HG03342 (cell line): ENCODE data around the gene FLG2.

Experiments used
- ATAC-seq: cut with Tn5 transposase; IDR thresholded peaks from one replicate; pipeline ENCODE4 v1.9.1; 2021; ENCODE audit warnings: mild to moderate bottlenecking, moderate library complexity; ENCODE audit not compliant: unreplicated experiment

The FLG2 gene

DNA sequence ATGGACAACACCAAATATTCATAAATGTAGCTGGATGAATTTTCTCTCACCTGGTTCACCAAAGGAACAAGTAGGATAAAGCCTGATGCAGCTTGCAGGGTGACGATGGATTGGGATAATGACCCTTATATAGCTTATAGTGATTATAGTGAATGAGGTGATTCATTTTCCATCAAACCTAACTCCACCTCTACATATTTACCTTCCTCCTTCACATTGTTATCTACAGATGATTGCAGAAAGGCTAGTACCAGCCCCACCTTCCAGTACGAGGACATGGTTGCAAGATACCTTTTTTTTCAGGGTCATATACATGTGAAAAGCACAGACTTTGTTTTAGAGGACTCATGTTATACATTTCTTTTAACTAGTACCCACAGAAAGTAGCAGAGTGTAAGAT, at the start of gene FLG2:
Gene FLG2 (minus strand): TSS at position 101 of the 400 bp plus-strand sequence. CDS start 1,122 bp downstream, outside the sequence.
- ATAC-seq = no peak

DNA sequence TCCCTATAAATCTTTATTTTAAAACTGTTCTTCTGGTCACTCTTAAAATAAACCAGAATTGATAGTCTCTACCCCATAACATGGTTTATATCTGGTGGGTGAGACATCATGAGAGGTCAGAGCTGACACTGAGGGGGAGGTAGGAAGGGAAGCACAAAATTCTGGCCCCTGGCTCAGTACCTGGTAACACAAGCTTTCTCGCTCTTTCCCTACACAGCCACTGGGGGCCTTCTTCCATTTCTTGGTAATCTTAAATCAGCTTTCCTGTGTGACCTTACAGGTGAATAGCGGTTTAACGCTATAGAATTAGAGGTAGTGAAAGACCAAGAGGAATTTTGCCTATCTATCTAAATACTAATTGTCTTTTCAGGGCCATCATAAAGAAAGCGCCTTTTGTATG, 48.9 kb upstream of the FLG2 start:
- no peak for ATAC-seq

- ATAC-seq = no peak
Observed at GRCh38 chr1:152398812-152399698, 39.2 kb upstream of the FLG2 start.

DNA sequence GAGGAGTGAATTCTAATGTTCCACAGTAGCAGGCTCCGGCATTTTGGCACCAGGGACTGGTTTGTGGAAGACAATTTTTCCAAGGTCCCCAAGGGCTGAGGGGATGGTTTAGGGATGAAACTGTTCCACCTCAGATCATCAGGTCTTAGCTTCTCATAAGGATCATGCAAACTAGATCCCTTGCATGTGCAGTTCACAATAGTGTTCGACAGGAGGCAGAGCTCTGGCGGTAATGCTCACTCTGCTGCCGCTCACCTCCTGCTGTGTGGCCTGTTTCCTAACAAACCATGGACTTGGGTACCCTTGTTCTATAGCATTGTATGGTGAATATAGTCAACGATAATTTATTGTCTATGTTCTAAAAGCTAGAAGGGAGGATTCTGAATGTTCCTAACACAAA, 37.7 kb upstream of the FLG2 start:
- no peak for ATAC-seq

DNA sequence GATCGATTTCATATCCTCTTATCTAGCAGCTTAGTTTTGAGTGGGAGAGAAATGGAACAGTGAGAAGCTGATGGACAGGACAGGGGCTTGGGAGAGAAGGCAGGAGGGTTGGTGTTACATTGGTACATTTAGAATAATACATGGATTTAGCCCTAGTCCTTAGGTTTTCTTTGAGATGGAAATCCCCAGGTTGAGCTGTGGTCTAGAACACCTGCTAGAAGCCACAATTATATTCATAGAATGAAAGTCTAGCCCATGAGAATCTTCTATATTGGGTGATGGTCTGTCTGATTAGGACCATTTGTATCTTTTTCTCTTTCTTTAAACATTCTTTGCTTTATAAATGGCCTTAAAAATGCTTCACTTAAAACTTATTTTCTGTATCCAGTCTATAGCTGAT, 34.3 kb upstream of the FLG2 start:
- ATAC-seq = no peak

- no peak for ATAC-seq
Observed at GRCh38 chr1:152392909-152393308, 33.1 kb upstream of the FLG2 start.

DNA sequence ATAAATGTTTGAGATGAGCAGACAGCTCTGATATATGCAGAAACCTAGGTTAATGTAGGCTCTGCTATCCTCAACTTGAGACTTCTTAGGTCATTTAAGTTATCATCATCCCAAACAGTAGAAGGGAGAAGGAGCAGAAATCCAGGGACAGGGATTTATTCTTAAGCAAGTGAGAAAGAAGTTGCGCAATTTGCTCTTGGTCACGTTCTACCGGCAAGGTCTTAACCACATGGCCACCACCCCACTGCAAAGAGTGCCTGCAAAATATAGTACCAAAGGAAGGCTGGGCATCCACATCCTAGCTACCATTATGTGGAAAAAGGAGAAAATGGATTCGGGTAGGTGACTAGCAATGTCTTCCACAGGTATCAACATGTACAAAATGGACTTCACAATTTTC, 29.1 kb upstream of the FLG2 start:
- ATAC-seq = no peak

DNA sequence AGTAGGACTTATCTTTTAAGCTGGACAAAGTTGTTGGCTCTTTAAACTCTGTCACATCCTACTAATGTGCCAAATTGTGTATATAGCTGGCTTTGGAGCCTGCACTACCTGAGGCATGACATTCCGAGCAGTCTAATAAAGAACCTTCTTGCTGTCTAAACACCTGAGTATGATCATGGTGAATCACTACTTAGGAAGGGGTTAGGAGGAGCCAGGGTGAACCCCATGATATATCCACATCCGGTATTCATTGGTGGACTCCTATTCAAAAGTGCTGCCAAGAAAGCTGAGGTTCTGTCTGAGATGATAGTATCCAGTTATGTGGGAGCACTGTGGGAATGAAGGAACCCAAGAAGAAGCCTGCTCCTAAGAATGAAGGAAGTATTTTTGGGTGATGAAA, 27.1 kb upstream of the FLG2 start:
- no peak for ATAC-seq

DNA sequence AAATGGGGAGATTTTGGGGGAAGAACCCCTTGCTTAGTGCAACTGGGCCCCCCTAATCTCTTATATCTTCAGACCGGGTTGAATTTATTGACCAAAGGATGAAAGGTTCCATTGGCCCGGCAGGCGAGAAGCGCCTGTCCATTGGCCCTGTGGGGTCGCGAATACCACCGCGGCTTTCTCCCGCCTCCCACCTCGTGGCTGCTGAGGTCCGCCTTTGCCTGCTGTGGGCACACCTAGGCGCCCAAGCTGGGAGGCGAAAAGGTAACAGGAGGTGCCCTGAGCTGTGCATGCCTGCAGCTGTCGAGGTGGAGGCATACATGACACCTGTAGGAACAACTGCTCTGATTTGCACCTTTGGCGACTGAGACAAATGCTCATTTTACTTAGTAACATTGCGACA, 21.1 kb upstream of the FLG2 start:
- ATAC-seq = no peak

DNA sequence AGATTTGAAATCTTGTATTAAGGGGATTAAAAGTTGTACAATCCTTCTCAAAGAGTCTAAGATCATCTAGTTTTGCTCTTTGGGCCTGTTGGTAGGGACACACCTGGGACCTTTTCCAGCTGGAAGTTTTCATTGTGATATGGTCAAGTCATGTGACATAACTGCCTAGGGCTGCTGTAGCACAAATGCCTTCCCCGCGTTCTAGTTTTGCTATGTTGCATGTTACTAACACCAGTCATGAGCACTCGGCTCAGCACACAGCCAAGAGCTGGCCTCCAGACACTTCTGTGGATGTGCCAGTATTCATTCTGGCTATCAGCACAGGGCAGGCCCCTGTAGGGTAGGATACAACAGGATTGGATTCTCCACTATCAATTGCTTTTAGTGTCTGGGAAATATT, 14.6 kb upstream of the FLG2 start:
- ATAC-seq = no peak

GRCh38 chr1:152372672-152373071, 12.9 kb upstream of the FLG2 start:
- no peak for ATAC-seq

DNA sequence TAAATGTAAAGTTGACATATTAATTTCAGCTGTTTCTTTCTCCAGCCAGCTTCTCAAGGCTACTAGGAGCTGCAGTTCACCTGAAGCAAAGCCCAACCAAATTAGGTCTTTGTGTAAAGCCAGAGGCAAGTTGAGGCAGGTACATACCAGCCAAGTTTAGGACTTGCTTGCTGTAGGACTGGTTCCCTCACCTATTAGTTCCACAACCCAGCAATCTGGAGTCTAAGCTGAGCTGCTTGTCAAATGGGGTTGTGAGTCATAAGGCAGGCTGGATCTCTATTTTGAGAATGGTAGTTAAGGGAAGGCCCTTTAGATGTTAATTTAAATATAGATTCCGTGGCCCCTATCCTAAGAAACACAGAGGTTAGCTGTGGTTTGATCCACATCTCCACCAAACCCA, 7.6 kb upstream of the FLG2 start:
- ATAC-seq = no peak

GRCh38 chr1:152356736-152357135, 3.1 kb downstream of the FLG2 start:
- ATAC-seq = no peak

GRCh38 chr1:152349611-152350010, 10.2 kb downstream of the FLG2 start:
- ATAC-seq = no peak

DNA sequence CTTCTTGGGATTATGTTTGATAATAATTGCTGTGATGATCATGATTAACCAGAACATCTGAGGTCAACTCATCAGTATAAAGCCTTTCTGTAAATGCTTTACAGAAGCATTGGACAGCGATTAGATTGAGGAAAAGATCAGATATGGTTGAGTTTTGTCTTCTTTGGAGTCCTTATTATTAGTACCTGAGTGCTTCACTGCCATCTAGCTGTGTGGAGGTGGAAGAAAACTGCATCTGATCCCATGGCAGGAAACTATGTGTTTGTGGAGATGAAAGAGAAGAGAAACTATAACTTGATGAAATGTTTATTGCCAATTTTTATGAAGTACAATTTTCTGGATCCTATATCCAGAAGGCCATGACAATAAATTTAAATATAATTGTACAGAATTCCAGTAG, 11.4 kb downstream of the FLG2 start:
- ATAC-seq = no peak

DNA sequence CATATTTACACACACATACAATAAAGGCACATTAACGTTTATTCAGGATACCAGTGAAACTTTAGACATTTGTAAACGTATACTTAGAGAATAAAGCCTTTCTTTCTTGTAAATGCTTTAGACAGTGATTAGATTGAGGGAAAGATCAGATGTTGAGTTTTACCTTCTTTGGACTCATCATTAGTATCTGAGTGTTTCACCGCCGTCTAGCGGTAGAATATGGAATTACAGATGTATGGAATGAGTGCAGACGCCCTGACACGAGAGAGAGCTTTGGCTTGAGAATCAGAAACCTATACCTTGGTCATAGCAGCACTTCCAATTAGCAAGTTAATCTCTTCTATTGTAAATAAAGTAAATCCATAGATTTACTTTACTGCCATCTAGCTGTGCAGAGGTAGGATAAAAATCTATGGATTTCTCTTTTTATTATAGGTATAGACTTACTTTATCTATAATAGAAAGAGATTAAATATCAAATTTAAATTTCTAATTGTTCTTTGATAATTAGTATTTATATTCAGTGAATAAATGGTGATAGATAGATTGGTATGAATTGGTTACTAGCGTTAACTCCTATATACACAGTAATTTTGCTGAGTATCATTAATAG, 12.6 kb downstream of the FLG2 start:
- no peak for ATAC-seq

DNA sequence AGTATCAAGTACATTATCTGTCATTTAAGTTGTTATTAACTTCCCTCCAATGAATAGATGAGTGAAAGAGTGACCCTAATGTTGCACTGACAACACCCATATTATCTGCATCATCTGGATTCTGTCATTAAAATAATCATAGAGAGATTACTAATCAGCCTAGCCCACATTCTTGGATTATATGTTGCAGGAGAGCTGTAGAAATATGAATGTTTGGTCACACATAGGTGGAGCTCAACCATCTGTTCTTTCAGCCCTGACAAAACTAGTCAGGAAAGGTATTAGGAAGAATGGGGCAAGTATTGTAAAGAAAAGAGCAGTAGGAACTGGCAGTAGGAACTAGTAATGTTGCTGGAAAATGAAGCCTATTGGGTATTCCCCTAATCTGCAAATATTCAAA, 15.4 kb downstream of the FLG2 start:
- ATAC-seq = no peak

DNA sequence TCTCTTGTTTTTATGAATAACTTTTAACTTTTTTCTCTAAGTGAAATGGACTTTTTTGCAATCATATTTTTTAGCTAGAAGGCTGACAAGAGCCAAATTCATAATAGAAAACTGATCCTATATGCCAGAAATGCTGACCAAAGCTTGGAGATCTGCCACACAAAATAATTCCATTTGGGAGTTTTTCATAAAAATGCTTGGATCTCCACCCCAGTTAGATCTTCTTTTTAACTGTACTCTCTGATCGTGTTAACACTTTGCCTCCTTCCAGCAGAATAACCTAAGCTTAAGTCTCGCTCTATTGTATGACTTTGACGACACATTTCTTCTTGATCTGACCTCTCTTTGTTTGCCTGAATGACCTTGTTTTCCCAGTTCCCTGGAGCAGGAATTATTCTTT, 16.8 kb downstream of the FLG2 start:
- no peak for ATAC-seq

- no peak for ATAC-seq
Observed at GRCh38 chr1:152335399-152335798, 24.4 kb downstream of the FLG2 start.

DNA sequence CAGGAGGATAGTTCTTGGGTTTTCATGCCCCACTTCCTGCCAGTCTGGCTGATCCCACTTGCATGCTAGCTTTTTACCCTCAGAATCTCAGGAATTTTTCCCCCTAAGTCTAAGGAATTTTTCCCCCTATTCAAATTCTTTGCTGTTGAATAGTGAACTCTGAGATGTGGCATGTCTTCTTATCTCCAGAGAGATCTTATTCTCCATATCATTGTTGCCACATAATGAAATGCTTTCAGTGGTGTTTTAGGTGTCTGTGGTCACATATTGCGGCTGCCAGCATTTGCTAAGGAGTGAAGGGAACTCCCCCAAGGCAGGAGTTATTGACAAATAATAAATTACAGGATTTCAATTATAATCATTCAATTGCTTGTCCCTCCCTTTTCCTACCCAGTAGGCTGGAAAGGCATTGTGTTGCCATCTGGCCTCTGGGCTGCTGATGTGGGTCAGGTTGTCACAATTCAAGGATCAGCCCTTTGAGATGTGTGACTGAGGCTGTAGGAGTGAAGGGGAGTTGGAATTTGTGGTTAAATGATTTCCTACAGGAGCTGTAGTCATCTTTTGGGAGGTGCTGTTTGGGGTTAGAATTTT, 30.9 kb downstream of the FLG2 start:
- no peak for ATAC-seq

GRCh38 chr1:152325111-152325510, 34.7 kb downstream of the FLG2 start, which contains the start of gene FLG:
TSS of gene FLG (minus strand) at chr1:152325239. CDS start at chr1:152315456, 9,783 bp downstream.
- no peak for ATAC-seq

DNA sequence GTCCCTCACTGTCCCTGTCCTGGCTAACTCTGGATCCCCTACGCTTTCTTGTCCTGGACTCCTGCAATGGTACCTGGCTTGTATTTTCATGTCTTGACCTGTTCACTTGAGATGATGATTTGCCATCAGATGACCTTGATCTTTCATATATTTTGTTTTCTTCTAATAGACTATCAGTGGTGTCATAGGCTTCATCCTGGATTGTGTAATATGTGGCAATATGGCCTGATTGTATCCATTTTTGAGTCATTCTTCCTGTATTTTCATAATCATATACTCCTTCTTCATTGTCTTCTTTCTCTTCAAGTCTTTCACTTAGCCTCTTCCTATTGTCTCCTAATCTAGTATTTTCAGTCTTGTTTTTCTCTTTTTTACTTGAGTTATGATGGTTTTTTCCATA, 45.8 kb downstream of the FLG2 start:
- ATAC-seq = no peak
